H1 (cell line): ENCODE data around the gene SNX25. TPM values are rescaled to one million over a fixed set of nuclear protein-coding genes. Genes with fewer than 3 reads are reported as not detected.

ENCODE experiments used
- CTCF ChIA-PET: fragments of 300-600 bp; sonication (Branson Sonifier 250); formaldehyde crosslinking; loops from one replicate; lab custom pipeline; 2021; ENCODE audit not compliant: partially characterized antibody; lab: Charles Lee
- POLR2A ChIA-PET: fragments of 300-600 bp; sonication (Branson Sonifier 250); formaldehyde crosslinking; loops from one replicate; lab custom pipeline; 2021; ENCODE audit warnings: inconsistent platforms; ENCODE audit not compliant: partially characterized antibody; lab: Charles Lee
- DNase-seq, 2 experiments: peaks; one replicate each; pipeline versions ENCODE4 v3.0.0 to v3.0.0-alpha.2; 2010 to 2022; ENCODE audit warnings: low spot score in 2 of 2, low read depth in 1 of 2, mixed read lengths in 1 of 2
- FAIRE-seq: peaks from 2 replicates; lab custom pipeline; 2011; peaks lifted over from hg19 to GRCh38; lab: Jason Lieb, UNC
- H2AFZ ChIP-seq: 2 replicates; pipeline ENCODE4 v1.8.1; 2012; ENCODE audit warnings: low read length, inconsistent platforms
- H2AK5ac ChIP-seq: 2 replicates; pipeline ENCODE4 v1.6.1; 2013; ENCODE audit warnings: low read depth, low read length
- H2BK120ac ChIP-seq: replicated peaks from 2 replicates; pipeline ENCODE3; 2013; ENCODE audit warnings: low read depth, low read length, inconsistent platforms
- H2BK12ac ChIP-seq: 2 replicates; pipeline ENCODE4 v1.6.1; 2013; ENCODE audit warnings: low read depth, low read length
- H2BK15ac ChIP-seq: 2 replicates; pipeline ENCODE4 v1.6.1; 2013; ENCODE audit warnings: low read length
- H2BK20ac ChIP-seq: 2 replicates; pipeline ENCODE4 v1.6.1; 2013; ENCODE audit warnings: low read length
- H2BK5ac ChIP-seq: 2 replicates; pipeline ENCODE4 v1.6.1; 2013; ENCODE audit warnings: low read depth, low read length
- H3K14ac ChIP-seq: 2 replicates; pipeline ENCODE4 v1.6.1; 2013; ENCODE audit warnings: inconsistent platforms; ENCODE audit not compliant: insufficient read length
- H3K18ac ChIP-seq: 2 replicates; pipeline ENCODE4 v1.6.1; 2013; ENCODE audit warnings: low read length; ENCODE audit errors: extremely low read depth
- H3K23ac ChIP-seq: 2 replicates; pipeline ENCODE4 v1.6.1; 2013; ENCODE audit warnings: inconsistent platforms; ENCODE audit not compliant: insufficient read length
- H3K23me2 ChIP-seq: 2 replicates; pipeline ENCODE4 v1.6.1; 2013; ENCODE audit warnings: low read depth, low read length
- H3K27ac ChIP-seq: 2 replicates; pipeline ENCODE4 v1.6.1; 2011; ENCODE audit warnings: low read depth, low read length, inconsistent platforms
- H3K27me3 ChIP-seq, 4 experiments: replicated peaks in 1 of 4; 1 replicate in 1 of 4; 2 replicates in 3 of 4; pipeline versions ENCODE4 v1.6.1 to v1.8.1; 2011 to 2013; ENCODE audit warnings: low read length in 3 of 4, mild to moderate bottlenecking in 3 of 4, inconsistent platforms in 2 of 4, mixed read lengths in 2 of 4, moderate library complexity in 1 of 4; ENCODE audit not compliant: control insufficient read depth in 3 of 4, insufficient read depth in 3 of 4; ENCODE audit errors: extremely low read depth in 1 of 4
- H3K36me3 ChIP-seq, 4 experiments: 2 replicates each; pipeline versions ENCODE4 v1.6.1 to v1.8.1; 2011 to 2013; ENCODE audit warnings: mild to moderate bottlenecking in 4 of 4, low read length in 3 of 4, moderate library complexity in 2 of 4, control low read depth in 1 of 4, inconsistent platforms in 1 of 4; ENCODE audit not compliant: insufficient read depth in 4 of 4, control insufficient read depth in 2 of 4
- H3K4ac ChIP-seq: replicated peaks from 2 replicates; pipeline ENCODE3; 2013; ENCODE audit warnings: low read length, low read depth, mixed read lengths, inconsistent platforms; ENCODE audit not compliant: insufficient read length
- H3K4me1 ChIP-seq, 4 experiments: replicated peaks in 1 of 4; 1 replicate in 1 of 4; 2 replicates in 3 of 4; pipeline versions ENCODE4 v1.6.1 to v1.8.1; 2011 to 2013; ENCODE audit warnings: low read length in 3 of 4, inconsistent platforms in 2 of 4, mixed read lengths in 1 of 4; ENCODE audit not compliant: insufficient read depth in 4 of 4, control insufficient read depth in 3 of 4
- H3K4me2 ChIP-seq, 2 experiments: 2 replicates each; pipeline versions ENCODE4 v1.6.1 to v1.8.1; 2011 to 2013; ENCODE audit warnings: low read depth in 2 of 2, low read length in 2 of 2, control low read depth in 1 of 2, inconsistent platforms in 1 of 2, mild to moderate bottlenecking in 1 of 2; ENCODE audit not compliant: insufficient read depth in 1 of 2
- H3K4me3 ChIP-seq, 4 experiments: fragments of 200-600, 300-600 bp in 1 of 4; sonication (generic), shearing (Covaris generic), sonication (Bioruptor Twin) in 1 of 4; 2 replicates each; pipeline versions ENCODE4 v1.5.1 to v1.8.1; 2011 to 2016; ENCODE audit warnings: low read length in 4 of 4, low read depth in 3 of 4, control low read depth in 2 of 4, inconsistent platforms in 2 of 4, mild to moderate bottlenecking in 2 of 4, mixed read lengths in 1 of 4, moderate library complexity in 1 of 4; ENCODE audit not compliant: insufficient read depth in 2 of 4; ENCODE audit errors: extremely low read depth in 1 of 4
- H3K56ac ChIP-seq: replicated peaks from 2 replicates; pipeline ENCODE3; 2013; ENCODE audit warnings: low read depth, mild to moderate bottlenecking, mixed read lengths, low read length, inconsistent platforms; ENCODE audit not compliant: insufficient read length
- H3K79me1 ChIP-seq: 2 replicates; pipeline ENCODE4 v1.6.1; 2013; ENCODE audit warnings: low read depth, low read length, control low read depth
- H3K79me2 ChIP-seq, 2 experiments: 2 replicates each; pipeline versions ENCODE4 v1.6.1 to v1.8.1; 2012 to 2013; ENCODE audit warnings: low read length in 2 of 2, mild to moderate bottlenecking in 2 of 2, inconsistent platforms in 1 of 2; ENCODE audit not compliant: insufficient read depth in 2 of 2, control insufficient read depth in 1 of 2
- H3K9ac ChIP-seq, 4 experiments: replicated peaks in 1 of 4; 1 replicate in 1 of 4; 2 replicates in 3 of 4; pipeline versions ENCODE4 v1.6.1 to v1.8.1; 2011 to 2013; ENCODE audit warnings: low read depth in 3 of 4, low read length in 3 of 4, control low read depth in 2 of 4, mild to moderate bottlenecking in 2 of 4, moderate library complexity in 2 of 4, inconsistent platforms in 1 of 4; ENCODE audit errors: extremely low read depth in 1 of 4
- H3K9me3 ChIP-seq, 2 experiments: 2 replicates each; pipeline versions ENCODE4 v1.6.1 to v1.8.1; 2012 to 2013; ENCODE audit warnings: mild to moderate bottlenecking in 2 of 2, moderate library complexity in 2 of 2, control low read depth in 1 of 2, inconsistent platforms in 1 of 2, low read depth in 1 of 2, low read length in 1 of 2, mixed read lengths in 1 of 2; ENCODE audit not compliant: insufficient read depth in 2 of 2
- H4K20me1 ChIP-seq, 2 experiments: replicated peaks in 1 of 2; 2 replicates each; pipeline versions ENCODE3 to v1.8.1; 2011 to 2013; ENCODE audit warnings: inconsistent platforms in 2 of 2, low read length in 2 of 2, mild to moderate bottlenecking in 1 of 2; ENCODE audit not compliant: insufficient read depth in 2 of 2, control insufficient read depth in 1 of 2
- H4K5ac ChIP-seq: 2 replicates; pipeline ENCODE4 v1.6.1; 2013; ENCODE audit warnings: low read length, low read depth, mixed read lengths, inconsistent platforms; ENCODE audit not compliant: insufficient read length
- H4K8ac ChIP-seq: 2 replicates; pipeline ENCODE4 v1.8.0; 2013; ENCODE audit warnings: mild to moderate bottlenecking, moderate library complexity, low read length, inconsistent platforms; ENCODE audit not compliant: insufficient read depth; ENCODE audit errors: extremely low read depth
- H4K91ac ChIP-seq: replicated peaks from 2 replicates; pipeline ENCODE3; 2013; ENCODE audit warnings: low read length, mixed read lengths, inconsistent platforms; ENCODE audit not compliant: insufficient read length
- CHD1 ChIP-seq: IDR thresholded peaks from 2 replicates; pipeline ENCODE4 v1.6.1; 2012; ENCODE audit warnings: low read depth, low read length, improper control_type of control experiment
- CREB1 ChIP-seq: IDR thresholded peaks from 2 replicates; pipeline ENCODE4 v1.6.1; 2012; ENCODE audit warnings: inconsistent platforms
- FOSL1 ChIP-seq: IDR thresholded peaks from 2 replicates; pipeline ENCODE4 v1.6.1; 2011; ENCODE audit warnings: mild to moderate bottlenecking, low read depth, low read length, moderate library complexity; ENCODE audit not compliant: insufficient read depth
- KDM1A ChIP-seq: fragments of 200-600, 300-600 bp; sonication (generic); IDR thresholded peaks from 2 replicates; pipeline ENCODE4 v1.7.1; 2016; ENCODE audit warnings: mild to moderate bottlenecking, low read length, borderline replicate concordance
- MAX ChIP-seq: IDR thresholded peaks from 2 replicates; pipeline ENCODE4 v1.6.1; 2012; ENCODE audit warnings: inconsistent platforms
- POLR2A ChIP-seq, 2 experiments: IDR thresholded peaks; 1 replicate in 1 of 2; 2 replicates in 1 of 2; pipeline ENCODE4 v1.6.1; 2011; ENCODE audit warnings: low read depth in 2 of 2, low read length in 2 of 2, mild to moderate bottlenecking in 2 of 2; ENCODE audit errors: control extremely low read depth in 1 of 2
- POU5F1 ChIP-seq: IDR thresholded peaks from 2 replicates; pipeline ENCODE4 v1.6.1; 2011; ENCODE audit warnings: low read depth, mild to moderate bottlenecking, low read length, moderate library complexity
- RBBP5 ChIP-seq: IDR thresholded peaks from 2 replicates; pipeline ENCODE4 v1.7.1; 2012; ENCODE audit warnings: low read depth, mild to moderate bottlenecking, inconsistent platforms, low read length, moderate library complexity, borderline replicate concordance
- SIN3A ChIP-seq, 2 experiments: IDR thresholded peaks in 1 of 2; conservative IDR thresholded peaks in 1 of 2; 2 replicates each; pipeline ENCODE4 v1.6.1; 2011 to 2012; ENCODE audit warnings: low read length in 2 of 2, improper control_type of control experiment in 1 of 2, low read depth in 1 of 2, mild to moderate bottlenecking in 1 of 2
- SP1 ChIP-seq: IDR thresholded peaks from 2 replicates; pipeline ENCODE4 v1.6.1; 2011; ENCODE audit warnings: low read depth, low read length
- SRF ChIP-seq: IDR thresholded peaks from 2 replicates; pipeline ENCODE4 v1.6.1; 2011; ENCODE audit warnings: mild to moderate bottlenecking, low read depth, low read length, moderate library complexity
- TAF7 ChIP-seq: optimal IDR thresholded peaks from 2 replicates; pipeline ENCODE3; 2011; ENCODE audit warnings: low read depth, mild to moderate bottlenecking, inconsistent platforms, low read length, moderate library complexity, borderline replicate concordance
- TCF12 ChIP-seq: IDR thresholded peaks from 2 replicates; pipeline ENCODE4 v1.6.1; 2011; ENCODE audit warnings: low read depth, mild to moderate bottlenecking, low read length
- WGBS, 2 experiments: shearing (Covaris generic) in 1 of 2; methylation state at CpG; one replicate each; pipeline versions ENCODE4 v1.1.6 to v1.1.7; 2013 to 2015; ENCODE audit warnings: low lambda C conversion rate in 2 of 2, mixed read lengths in 2 of 2, inconsistent platforms in 1 of 2, low coverage in 1 of 2, missing lambda C conversion rate in 1 of 2; ENCODE audit not compliant: insufficient replicate concordance in 2 of 2, insufficient coverage in 1 of 2, insufficient read length in 1 of 2; ENCODE audit errors: extremely low coverage in 1 of 2, missing lambda C conversion rate in 1 of 2; 5-methylcytosine and 5-hydroxymethylcytosine counted together
- polyA plus RNA-seq, 7 experiments: library from polyadenylated mRNA; depleted of rRNA in 3 of 7; stranded (reverse) in 5 of 7; unstranded in 2 of 7; fragments of >200 nt in 5 of 7; fragments of 200-250 nt in 2 of 7; gene quantifications; 1 replicate in 5 of 7; 2 replicates in 1 of 7; 4 replicates in 1 of 7; pipeline versions ENCODE4 v1.2.1 to v1.2.3, GENCODE V29; 2011 to 2013; ENCODE audit warnings: missing spikeins in 2 of 7, mixed read lengths in 2 of 7
- total RNA-seq: library from RNA; stranded (reverse); fragmentation: NEBNext Ultra II Directional; extraction: Animal tissue kit (Norgen Biotek cat#: 25700); gene quantifications from 2 replicates; pipeline ENCODE4 v1.2.1, GENCODE V29; 2021
- TF ChIP-seq, protein P1 (sequence below): IDR thresholded peaks from 2 replicates; pipeline ENCODE4 v1.6.1; 2012; ENCODE audit warnings: inconsistent platforms

Gene SNX25
- total and polyA plus RNA-seq, 2 of the 8 experiments (the other 6 are each of a cell fraction or from before 2014, with no cell fraction given): 5.4 to 19.9 TPM

DNA sequence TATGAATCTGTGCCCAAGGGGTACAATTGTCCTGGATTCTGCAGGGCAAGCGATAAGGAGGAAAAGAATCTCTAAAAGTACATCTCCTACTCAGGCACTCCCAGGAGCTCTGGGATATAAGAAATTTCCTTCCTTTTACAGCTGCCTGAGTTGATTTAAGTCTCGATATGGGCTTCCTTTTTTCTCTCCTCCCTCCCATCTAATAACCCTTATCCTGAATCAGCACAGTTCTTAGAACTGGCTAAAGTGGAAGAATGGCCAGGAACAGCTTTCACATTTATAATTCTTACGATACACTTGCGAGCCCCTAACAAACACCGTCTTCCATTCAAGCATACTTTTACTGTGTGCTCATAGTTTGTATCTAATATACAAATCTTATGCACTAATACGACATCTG, 165.2 kb downstream of the SNX25 start:
- TF ChIP-seq TCF12: no peak
- TF ChIP-seq SRF: no peak
- TF ChIP-seq, protein P1, sequence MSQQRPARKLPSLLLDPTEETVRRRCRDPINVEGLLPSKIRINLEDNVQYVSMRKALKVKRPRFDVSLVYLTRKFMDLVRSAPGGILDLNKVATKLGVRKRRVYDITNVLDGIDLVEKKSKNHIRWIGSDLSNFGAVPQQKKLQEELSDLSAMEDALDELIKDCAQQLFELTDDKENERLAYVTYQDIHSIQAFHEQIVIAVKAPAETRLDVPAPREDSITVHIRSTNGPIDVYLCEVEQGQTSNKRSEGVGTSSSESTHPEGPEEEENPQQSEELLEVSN: no peak
- TF ChIP-seq FOSL1: no peak
- no peak for TF ChIP-seq CHD1
- no peak for TF ChIP-seq SIN3A (conservative IDR thresholded peaks at IDR 0.05 in 1 of 2, IDR thresholded peaks at IDR 0.05 in 1 of 2; ENCODE audit: low read depth in 1 of 2, low read length in 2 of 2)
- TF ChIP-seq RBBP5: no peak
- no peak for TF ChIP-seq TAF7
- TF ChIP-seq CREB1: no peak
- no peak for TF ChIP-seq SP1
- TF ChIP-seq KDM1A: no peak
- no peak for TF ChIP-seq MAX
- TF ChIP-seq POU5F1: no peak
- TF ChIP-seq POLR2A (IDR thresholded peaks at IDR 0.05; ENCODE audit: control extremely low read depth in 1 of 2, low read depth in 2 of 2, low read length in 2 of 2): no peak
- TF ChIP-seq, all 59 proteins: peak for 0
- Histone ChIP-seq H3K27ac (no peak overlapping the region), H4K5ac (no peak overlapping the region), H3K4ac (no peak overlapping the region), H2AK5ac (no peak overlapping the region), H2AFZ (no peak overlapping the region), H3K18ac (no peak overlapping the region), H2BK120ac (no peak overlapping the region), H4K8ac (no peak overlapping the region), H3K14ac (no peak overlapping the region), H3K9ac (no peak overlapping the region), H3K79me2 (no peaks in the 10 kb centered on the region), H3K9me3 (no peaks in the 10 kb centered on the region), H3K36me3 (peaks cover 0 to 6% (median 0%) of the 10 kb centered on the region in 4 experiments; a peak in 3 of 8 replicates), H3K27me3 (no peaks in the 10 kb centered on the region), H3K79me1 (no peaks in the 10 kb centered on the region), H3K4me1 (peaks cover 0 to 4% (median 3%) of the 10 kb centered on the region in 4 experiments; a peak in 2 of 7 replicates), H4K91ac (no peak overlapping the region), H3K4me2 (no peak overlapping the region), H3K56ac (no peak overlapping the region), H2BK12ac (no peak overlapping the region), H3K4me3 (no peak overlapping the region), H4K20me1 (no peaks in the 10 kb centered on the region), H2BK20ac (no peak overlapping the region), H2BK15ac (no peak overlapping the region), H3K23me2 (no peaks in the 10 kb centered on the region), H2BK5ac (no peak overlapping the region), H3K23ac (no peak overlapping the region)
- POLR2A ChIA-PET: interaction anchor here (0.7 to 0.9 kb wide), 3 partner anchors 16 to 70 kb away, joined by 3 read pairs; no protein-coding TSS in a partner anchor
- CTCF ChIA-PET: interaction anchor here (1.0 kb wide), 1 partner anchor 318 kb away, joined by 3 read pairs; no protein-coding TSS in a partner anchor
- DNase-seq (no peak), FAIRE-seq (no peak)
- 94% methylated on average over 6 of the region's 6 CpGs; no CpG with 5 or more reads in 1 of the 2 experiments for WGBS, 2 experiments
